Measurements from ENCODE around the gene DLG2. TPM values are rescaled to one million over a fixed set of nuclear protein-coding genes. Genes with fewer than 3 reads are reported as not detected.

The DLG2 gene
- polyA plus RNA-seq, 1 experiment, result 0.68 TPM

GRCh38 chr11:85643191-85643614, 16.1 kb upstream of the DLG2 start:
- TF ChIP-seq CTCF (IDR thresholded peaks at IDR 0.05; ENCODE audit: low read depth, low read length), result no peak
- Histone ChIP-seq H3K27ac (ENCODE audit: low read depth, low read length) (no peak overlapping the region), H3K9me3 (ENCODE audit: control insufficient read depth, insufficient read depth, low read length) (no peaks in the 10 kb centered on the region), H3K4me3 (ENCODE audit: low read depth, low read length) (no peak overlapping the region), H3K27me3 (ENCODE audit: control insufficient read depth, insufficient read depth, low read length) (peaks cover 8% of the 10 kb centered on the region)
- CTCF ChIA-PET, result no interaction called here
- DNase-seq (ENCODE audit: low read depth, low spot score), result no peak
- POLR2A ChIA-PET, result no interaction called here

DNA sequence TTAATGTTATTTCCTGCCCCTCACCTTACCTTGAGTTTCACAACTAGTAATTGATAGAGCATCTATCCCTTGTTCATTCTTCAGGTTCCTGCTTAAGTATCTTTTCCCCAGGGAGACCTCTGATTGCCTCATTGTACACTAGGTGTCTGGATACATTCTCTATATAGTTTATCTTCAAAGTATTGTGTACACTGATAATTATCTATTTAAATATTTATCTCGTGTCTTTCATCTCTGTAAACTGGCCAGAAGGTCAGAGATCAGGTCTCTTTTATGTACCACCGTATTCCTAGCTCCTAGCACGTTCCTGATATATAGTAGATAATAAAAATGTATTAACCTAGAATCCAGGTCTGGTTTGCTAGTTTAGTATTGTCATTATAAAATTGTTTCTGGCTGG, 7.6 kb upstream of the DLG2 start:
- ChIA-PET CTCF (no interaction called here), POLR2A (no interaction called here)
- no peak for DNase-seq (ENCODE audit: low read depth, low spot score)
- H3K4me3 ChIP-seq (ENCODE audit: low read depth, low read length), result no peak overlapping the region
- H3K9me3 ChIP-seq (ENCODE audit: control insufficient read depth, insufficient read depth, low read length), result no peaks in the 10 kb centered on the region
- no peak overlapping the region for H3K27ac ChIP-seq (ENCODE audit: low read depth, low read length)
- no peak for TF ChIP-seq CTCF (IDR thresholded peaks at IDR 0.05; ENCODE audit: low read depth, low read length)
- no peaks in the 10 kb centered on the region for H3K27me3 ChIP-seq (ENCODE audit: control insufficient read depth, insufficient read depth, low read length)

DNA sequence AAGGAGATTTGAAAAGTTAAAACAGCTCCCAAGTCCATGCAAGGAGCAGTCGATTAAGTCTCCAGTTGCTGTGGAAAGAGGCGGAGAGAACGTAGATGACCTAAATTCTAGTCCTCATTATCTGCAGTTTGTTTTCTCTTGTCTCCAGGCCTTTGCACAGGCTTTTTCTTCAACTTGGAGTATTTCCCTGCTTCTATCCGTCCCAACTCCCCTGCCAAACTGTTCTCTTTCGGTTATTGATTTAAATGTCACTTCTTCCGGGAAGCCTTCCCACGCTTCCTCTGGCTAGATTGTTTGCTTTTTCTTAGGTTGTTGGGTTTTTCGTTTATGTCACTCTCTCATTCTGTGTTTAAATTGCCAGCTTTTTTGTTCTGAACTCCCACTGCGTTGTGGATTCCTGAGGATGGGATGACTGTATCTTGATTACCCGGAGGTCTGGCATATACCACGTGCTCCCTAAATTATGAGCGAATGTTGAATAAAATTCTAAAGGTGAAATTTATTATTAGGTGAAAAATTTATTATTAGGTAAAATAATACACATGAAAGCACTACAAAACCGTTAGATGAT, 1.7 kb upstream of the DLG2 start:
- POLR2A ChIA-PET, result interaction anchor here (0.7 to 2.6 kb wide), 4 partner anchors 9 to 24 kb away, joined by 3 to 18 read pairs (median 4); partner anchors contain the start of gene TMEM126A
- DNase-seq (ENCODE audit: low read depth, low spot score), result no peak

GRCh38 chr11:85627998-85628770, 1.0 kb upstream of the DLG2 start, which contains the start of gene TMEM126B:
TSS of gene TMEM126B (plus strand) at chr11:85628593. CDS start at chr11:85628608, 15 bp downstream.
- ChIA-PET CTCF (interaction anchor here (0.8 kb wide), 1 partner anchor 12 kb away, joined by 3 read pairs; no protein-coding TSS in a partner anchor), POLR2A (interaction anchor here (0.7 to 2.6 kb wide), 5 partner anchors 9 to 57 kb away, joined by 3 to 18 read pairs (median 4); partner anchors contain the start of gene TMEM126A)
- TF ChIP-seq CTCF (IDR thresholded peaks at IDR 0.05; ENCODE audit: low read depth, low read length), result no peak
- peak within 1 kb of the TSS; percentile 90 for H3K4me3 ChIP-seq (ENCODE audit: low read depth, low read length)
- peak within 1 kb of the TSS; percentile 80 for H3K27ac ChIP-seq (ENCODE audit: low read depth, low read length)
- peak; percentile 86 for DNase-seq (ENCODE audit: low read depth, low spot score)
- H3K27me3 ChIP-seq (ENCODE audit: control insufficient read depth, insufficient read depth, low read length), result no peaks in the 10 kb centered on the region
- H3K9me3 ChIP-seq (ENCODE audit: control insufficient read depth, insufficient read depth, low read length), result no peaks in the 10 kb centered on the region

More for the DNA sequence above, 1.7 kb upstream of the DLG2 start:
- Histone ChIP-seq H3K9me3 (ENCODE audit: control insufficient read depth, insufficient read depth, low read length) (no peaks in the 10 kb centered on the region), H3K27ac (ENCODE audit: low read depth, low read length) (peak overlapping the region; percentile 40), H3K27me3 (ENCODE audit: control insufficient read depth, insufficient read depth, low read length) (no peaks in the 10 kb centered on the region), H3K4me3 (ENCODE audit: low read depth, low read length) (peak overlapping the region; percentile 90)
- CTCF ChIA-PET, result interaction anchor here (0.8 kb wide), 1 partner anchor 12 kb away, joined by 3 read pairs; no protein-coding TSS in a partner anchor
- no peak for TF ChIP-seq CTCF (IDR thresholded peaks at IDR 0.05; ENCODE audit: low read depth, low read length)

DNA sequence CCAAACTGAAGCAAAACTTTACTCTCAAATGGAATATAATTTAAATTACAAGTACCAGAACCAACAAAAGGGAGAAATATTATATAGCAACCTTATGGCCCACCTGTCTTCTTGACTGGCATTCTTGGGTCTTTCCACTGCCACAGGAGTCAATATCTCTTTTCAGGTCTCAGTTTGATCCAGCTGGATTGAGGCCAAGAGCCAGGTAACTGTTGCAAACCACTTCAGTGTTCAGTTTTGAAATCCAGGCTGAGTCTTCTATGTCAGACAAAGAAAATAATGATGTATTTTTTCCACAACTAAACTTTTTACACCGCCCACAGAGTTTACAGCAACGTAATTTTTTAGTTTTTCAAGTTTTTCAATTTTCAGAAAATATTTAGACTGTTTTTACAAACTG, 648 bp downstream of the DLG2 start:
- TF ChIP-seq CTCF (IDR thresholded peaks at IDR 0.05; ENCODE audit: low read depth, low read length), result no peak
- no peaks in the 10 kb centered on the region for H3K27me3 ChIP-seq (ENCODE audit: control insufficient read depth, insufficient read depth, low read length)
- DNase-seq (ENCODE audit: low read depth, low spot score), result no peak
- POLR2A ChIA-PET, result interaction anchor here (2.6 kb wide), 1 partner anchor 22 kb away, joined by 18 read pairs; the partner anchor contains the start of gene TMEM126A
- CTCF ChIA-PET, result interaction anchor here (1.1 to 1.5 kb wide), 3 partner anchors 35 to 846 kb away, joined by 3 to 5 read pairs (median 3); partner anchors contain the start of gene CCDC83
- no peak overlapping the region for H3K27ac ChIP-seq (ENCODE audit: low read depth, low read length)
- no peaks in the 10 kb centered on the region for H3K9me3 ChIP-seq (ENCODE audit: control insufficient read depth, insufficient read depth, low read length)
- H3K4me3 ChIP-seq (ENCODE audit: low read depth, low read length), result peak overlapping the region; percentile 72
